ENCODE measurements around the gene C1orf50.
"Not testable (repeated sequence)": the region's sequence is repeated elsewhere in the genome, so short reads cannot be mapped to it uniquely, and the experiment has no call there.

C1orf50 gene

DNA sequence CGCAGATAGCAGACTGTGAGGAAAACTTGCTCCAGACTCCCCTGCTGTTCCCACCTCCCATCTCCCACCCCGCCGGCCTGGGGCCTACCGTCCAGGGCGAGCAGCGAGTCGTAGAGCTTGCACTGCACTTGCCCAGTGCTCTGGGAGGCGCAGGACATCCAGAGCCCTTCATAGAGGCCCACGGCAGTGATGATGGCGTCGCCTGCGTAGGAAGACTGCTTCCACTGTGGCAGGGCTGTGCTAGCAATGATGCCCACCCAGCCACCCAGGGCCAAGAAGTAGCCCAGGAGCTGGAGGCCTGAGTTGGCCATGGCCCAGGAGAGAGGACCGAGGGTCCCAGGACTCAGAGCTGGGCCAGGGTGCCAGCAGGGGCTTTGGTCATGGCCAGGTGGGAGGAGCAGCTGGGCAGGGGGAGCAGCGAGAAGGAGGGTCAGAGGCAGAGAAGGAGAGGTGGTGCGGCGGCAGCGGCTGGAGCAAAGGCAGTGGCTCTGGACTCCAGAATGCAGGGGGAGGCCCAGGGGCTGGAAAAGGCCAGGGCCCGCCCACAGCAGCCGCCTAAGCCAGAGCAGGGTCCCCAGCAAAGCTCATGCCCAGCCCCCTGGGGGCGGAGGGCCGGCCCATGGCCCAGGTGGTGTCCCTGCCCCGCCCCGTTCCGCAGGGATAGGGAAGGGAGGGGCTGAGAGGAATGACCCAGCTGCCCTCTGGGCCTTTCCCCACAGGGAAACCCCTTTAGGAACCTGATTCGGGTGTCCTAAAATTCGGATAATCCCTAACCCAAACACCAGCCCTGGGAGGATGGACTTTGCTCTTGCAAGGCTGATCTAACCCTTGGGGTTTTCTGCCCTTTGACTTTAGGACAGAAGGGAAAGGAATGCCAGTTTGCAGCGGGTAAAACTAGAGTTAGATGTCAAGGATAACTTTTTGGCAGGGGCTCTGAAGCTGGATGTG lies 27.0 kb upstream of the C1orf50 start, which contains the start of gene CLDN19:
Gene CLDN19 (minus strand): TSS at position 484 of the 948 bp plus-strand sequence. CDS start 173 bp downstream, at position 311.
- H3K4me3 ChIP-seq (ENCODE audit: low read depth, low read length) = no peak within 1 kb of the TSS

DNA sequence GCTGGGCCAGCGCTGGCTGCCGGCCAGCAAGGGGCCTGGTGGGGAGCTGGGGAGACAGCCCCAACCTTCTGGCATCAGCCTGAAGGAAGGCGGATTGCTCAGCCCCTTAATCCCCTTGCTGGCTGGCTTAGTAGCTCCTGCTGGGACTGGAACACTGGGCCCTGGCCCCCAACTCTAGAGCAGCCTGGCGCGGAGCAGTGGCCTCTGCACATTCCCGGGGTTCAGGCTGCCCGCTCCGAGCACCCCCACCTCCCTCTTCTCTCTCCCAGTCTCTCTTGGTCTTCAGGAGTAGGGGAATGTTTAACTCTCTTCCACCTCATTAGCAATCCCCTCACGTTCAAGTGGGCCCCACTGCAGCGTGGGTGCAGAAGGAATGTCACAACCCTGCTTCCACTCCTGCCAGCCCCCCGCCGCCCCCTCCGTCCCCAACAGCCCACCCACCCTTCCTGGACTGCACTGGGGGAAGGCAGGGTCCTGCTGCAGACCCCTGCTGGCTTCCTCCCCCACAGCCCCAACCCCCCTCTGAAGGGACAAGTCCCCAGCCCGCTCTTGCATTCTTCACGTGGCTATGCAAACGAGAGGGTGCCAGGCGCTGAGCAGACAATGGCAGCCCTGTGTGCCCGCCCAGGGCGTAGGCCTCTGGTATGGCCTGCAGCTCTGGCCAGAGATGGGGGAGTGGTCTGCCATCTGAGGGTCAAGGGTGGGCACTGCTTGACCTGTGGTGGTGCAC lies 26.0 kb upstream of the C1orf50 start:
- H3K4me3 ChIP-seq (ENCODE audit: low read depth, low read length) = no peak overlapping the region

DNA sequence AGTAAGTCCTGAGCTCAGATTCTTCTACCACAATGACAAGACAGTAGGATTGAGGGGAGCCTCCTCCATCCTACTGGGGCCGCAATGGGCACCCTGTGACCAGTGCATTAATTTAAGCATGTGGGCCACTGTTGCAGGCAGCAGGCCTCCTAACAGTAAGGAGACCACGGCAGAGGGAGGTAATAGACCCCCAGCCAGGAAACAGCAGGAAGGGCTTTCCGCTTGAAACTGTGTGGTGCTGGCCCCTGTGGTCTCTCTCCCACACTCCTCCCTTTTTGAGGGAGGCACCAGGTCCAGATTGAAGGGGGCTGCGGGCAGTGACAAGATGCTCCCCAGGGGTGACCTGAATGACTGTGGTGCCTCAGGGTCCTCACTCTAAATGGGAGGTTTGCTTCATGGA lies 25.3 kb upstream of the C1orf50 start:
- H3K4me3 ChIP-seq (ENCODE audit: low read depth, low read length) = no peak overlapping the region

DNA sequence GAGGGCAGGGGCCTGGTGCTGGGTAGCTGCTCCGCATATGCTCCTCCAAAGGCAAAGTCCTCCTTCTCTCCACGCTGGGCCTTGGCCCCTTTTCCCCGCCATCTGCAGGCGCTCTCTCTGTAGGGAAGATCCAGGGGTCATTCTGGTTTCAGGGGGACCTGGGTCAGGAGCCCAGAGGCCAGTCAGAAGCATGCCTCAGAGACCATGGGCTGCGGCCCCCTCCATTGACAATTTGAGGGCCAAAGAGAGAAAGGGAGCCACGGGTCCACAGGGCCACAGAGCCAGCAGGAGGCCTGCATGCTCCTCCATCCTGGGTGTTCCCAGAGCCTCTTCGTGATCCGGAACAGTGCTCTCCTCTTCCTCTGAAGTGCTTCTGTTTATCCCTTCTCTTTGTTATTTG lies 24.9 kb upstream of the C1orf50 start:
- no peak overlapping the region for H3K4me3 ChIP-seq (ENCODE audit: low read depth, low read length)

GRCh38 chr1:42742617-42743316 lies 24.3 kb upstream of the C1orf50 start:
- no peak overlapping the region for H3K4me3 ChIP-seq (ENCODE audit: low read depth, low read length)

GRCh38 chr1:42743317-42744147 lies 23.5 kb upstream of the C1orf50 start:
- H3K4me3 ChIP-seq (ENCODE audit: low read depth, low read length) = no peak overlapping the region

GRCh38 chr1:42744148-42744413 lies 23.0 kb upstream of the C1orf50 start:
- no peak overlapping the region for H3K4me3 ChIP-seq (ENCODE audit: low read depth, low read length)

DNA sequence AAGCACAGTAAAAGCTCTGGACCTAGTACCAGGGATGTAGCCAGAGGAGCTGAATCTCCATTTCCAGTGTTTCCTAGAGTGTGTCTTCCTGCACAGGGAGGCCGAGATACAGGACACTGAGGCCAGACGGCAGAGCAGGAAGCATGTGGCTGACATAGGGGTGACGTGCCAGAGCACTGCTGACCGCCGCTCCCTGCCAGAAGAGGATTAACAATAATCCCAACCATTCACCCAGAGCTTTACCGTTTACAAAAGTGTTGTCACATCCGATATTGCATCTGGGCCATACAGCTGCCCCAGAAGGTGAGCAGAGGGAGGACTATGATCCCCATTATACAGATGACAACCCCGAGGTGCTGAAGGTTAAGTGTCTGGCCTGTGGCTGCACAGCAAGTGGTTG lies 21.2 kb upstream of the C1orf50 start:
- H3K4me3 ChIP-seq (ENCODE audit: low read depth, low read length) = no peak overlapping the region

DNA sequence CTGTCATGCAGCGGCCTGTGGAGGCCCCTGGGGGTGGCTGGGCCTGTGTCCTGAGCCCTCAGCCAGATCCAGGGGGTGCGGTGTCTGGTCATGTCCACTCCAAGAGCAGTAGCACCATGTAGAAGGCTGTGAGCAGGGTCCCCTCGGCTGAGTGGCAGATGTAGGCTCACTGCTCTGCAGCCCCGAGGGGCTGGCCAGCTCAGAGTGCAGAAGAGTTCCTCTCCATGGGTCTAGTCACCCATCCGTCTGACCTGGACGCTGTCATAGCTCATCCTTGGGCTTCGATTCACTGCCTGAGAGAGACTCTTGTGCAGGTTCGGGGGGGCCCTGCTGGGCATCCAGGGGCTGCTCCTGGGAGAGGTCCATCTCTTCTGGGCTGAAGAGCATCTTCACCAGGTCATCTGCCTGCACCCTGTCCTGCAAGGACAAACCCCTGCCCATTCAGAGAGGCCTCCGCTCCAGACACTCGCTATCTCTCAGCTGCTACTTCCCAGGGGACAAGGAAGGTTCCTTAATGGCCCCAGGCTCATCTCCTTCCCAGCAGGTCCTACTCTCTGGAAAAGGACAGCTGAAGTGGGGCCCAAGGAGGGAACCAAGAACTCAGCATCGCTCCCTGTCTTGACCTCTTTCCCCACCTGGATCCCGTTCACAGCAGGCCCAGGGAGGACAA lies 20.5 kb upstream of the C1orf50 start:
- H3K4me3 ChIP-seq (ENCODE audit: low read depth, low read length) = no peak overlapping the region

GRCh38 chr1:42747125-42747524 lies 19.9 kb upstream of the C1orf50 start:
- no peak overlapping the region for H3K4me3 ChIP-seq (ENCODE audit: low read depth, low read length)

DNA sequence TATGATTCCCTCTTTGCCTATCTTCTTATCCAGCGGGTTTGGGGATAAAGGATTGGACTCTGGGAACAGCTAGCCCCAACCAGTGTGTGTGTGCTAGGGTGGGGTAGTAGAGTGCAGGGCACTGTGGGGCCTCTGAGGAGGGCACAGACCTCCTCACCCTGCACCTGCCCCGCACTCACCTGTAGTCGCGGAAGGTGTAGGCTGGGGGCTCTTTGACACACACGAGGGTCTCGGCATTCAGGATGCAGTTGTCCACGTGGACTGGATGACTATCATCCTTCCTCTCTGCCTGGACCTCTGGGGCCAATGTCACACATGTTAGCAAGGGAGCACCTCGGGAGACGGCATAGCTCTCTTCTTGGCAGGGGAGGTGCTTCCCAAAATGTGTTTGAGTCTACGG lies 19.0 kb upstream of the C1orf50 start:
- no peak overlapping the region for H3K4me3 ChIP-seq (ENCODE audit: low read depth, low read length)

DNA sequence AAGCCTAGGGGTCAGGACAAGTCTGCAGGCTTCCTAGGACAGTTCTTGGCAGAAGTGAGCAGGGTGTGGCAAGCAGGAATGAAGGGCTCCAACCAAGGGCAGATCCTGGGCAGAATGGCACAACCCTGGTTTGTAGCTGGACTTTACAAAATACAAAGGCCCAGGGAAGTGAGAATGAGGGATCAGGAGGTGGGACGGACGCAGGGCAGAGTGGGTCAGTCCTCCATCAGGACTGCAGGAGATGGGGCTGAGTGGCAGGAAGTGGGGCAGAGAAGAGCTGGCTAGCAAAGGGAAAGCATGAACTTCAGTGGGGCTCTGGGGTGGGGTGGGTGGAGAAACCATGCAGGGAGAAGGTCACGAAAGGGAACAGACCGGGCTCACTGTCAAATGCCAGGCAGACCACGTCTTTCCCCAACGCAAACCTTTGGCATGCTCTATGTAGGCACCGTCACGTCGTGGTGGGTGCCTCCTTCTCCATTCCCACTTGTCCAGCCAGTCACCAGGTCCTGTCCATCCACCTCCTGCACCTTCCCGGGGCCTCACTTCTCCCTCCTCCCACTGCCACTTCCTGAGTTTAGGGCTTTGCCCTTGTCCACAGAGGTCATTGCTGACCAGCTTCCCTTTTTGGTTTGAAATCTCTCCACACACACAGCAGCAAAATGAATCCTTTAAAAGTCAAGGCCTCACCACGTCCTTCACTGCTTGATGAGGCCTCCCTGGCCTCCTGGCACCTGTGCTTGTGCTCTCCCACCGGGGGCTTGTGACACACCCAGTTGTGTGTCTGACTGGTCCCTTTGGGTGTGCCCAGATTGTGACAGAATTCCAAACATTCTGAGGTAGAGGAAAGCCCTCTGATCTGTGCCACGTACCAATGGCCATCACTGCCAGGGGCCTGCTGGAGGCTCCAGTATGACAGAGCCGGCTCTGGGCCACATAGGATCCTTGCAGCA lies 18.3 kb upstream of the C1orf50 start:
- H3K4me3 ChIP-seq (ENCODE audit: low read depth, low read length) = no peak overlapping the region

DNA sequence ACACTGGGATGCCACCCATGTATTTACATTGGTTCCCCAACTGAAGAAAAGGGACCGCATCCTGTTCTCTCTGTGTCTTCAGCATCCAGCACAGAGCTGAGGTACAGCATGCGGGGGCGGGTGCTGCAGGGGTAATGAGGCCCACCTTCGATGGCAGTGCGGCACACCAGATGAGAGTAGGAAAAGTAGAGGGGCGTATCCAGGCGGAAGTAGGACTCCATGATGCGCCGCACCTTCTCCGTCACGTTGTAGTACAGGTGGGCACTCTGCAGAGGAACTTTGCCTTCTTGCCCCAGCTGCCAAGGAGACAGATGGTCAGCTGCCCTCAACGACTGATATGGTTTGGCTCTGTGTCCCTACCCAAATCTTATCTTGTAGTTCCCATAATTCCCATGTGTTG lies 17.0 kb upstream of the C1orf50 start:
- H3K4me3 ChIP-seq (ENCODE audit: low read depth, low read length) = no peak overlapping the region

GRCh38 chr1:42751511-42752070 lies 15.5 kb upstream of the C1orf50 start:
- H3K4me3 ChIP-seq (ENCODE audit: low read depth, low read length) = not testable (repeated sequence)

DNA sequence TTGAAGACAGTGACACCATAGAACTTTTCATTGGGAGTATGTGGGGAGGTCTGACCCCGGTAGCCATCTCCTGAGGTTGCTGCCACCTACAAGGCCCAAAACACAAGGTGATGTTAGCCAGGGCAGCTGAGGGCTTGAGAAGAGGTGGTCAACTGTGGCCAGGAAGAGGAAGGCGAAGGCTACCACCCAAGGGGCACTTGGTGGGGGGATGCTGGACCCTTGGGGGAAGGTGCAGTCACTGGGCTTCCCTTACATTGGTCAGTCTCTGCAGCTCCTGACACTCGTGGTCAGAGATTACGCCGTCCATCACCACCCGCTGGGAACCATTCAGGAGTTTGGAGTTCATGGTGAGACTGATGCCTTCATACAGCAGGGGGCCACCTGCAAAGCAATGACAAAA lies 14.8 kb upstream of the C1orf50 start:
- no peak overlapping the region for H3K4me3 ChIP-seq (ENCODE audit: low read depth, low read length)

GRCh38 chr1:42753070-42753469 lies 14.0 kb upstream of the C1orf50 start:
- no peak overlapping the region for H3K4me3 ChIP-seq (ENCODE audit: low read depth, low read length)

DNA sequence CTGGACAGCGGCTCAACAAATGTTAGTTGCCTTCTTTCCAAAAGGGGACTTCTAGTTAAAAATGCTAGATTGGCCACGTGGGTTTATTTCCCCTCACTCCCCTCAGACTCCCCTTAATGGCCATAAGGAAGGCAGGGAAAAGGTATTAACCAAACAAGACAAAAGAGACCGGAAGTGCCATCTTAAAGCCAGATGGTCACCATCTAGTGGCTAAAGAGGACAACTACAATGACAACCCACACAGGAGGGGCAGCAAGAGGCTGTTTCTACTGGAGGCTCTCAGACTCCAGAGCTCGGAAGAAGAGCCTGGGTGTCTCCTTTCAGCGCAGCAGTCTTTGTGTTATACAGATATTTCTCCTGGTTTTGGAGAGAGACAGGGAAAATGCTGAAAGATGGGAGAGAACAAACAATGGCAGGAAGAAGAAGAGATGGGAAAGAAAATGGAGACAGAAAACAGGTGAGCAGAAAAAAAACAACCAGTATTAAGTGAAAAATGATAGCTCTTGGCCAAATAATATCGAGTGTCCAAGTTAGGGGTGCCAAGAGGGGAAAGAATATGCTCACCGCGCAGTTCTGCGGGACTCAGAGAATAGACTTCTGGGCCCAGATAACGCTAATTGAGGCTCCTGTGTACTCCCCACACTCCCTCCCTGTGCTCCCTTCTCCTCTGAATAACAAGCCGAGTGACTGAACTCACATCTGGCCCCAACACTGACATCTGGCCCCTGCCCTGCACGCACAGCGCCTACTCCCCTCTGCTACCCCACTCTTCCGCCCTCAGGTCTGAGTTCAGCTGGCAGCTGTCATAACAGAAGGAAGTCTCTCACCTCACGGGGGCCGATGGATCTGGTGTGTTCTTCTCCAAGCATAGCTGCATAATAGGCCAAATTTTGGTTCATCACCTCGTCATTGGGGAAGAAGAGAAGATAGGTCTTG lies 9.8 kb upstream of the C1orf50 start:
- no peak overlapping the region for H3K4me3 ChIP-seq (ENCODE audit: low read depth, low read length)

DNA sequence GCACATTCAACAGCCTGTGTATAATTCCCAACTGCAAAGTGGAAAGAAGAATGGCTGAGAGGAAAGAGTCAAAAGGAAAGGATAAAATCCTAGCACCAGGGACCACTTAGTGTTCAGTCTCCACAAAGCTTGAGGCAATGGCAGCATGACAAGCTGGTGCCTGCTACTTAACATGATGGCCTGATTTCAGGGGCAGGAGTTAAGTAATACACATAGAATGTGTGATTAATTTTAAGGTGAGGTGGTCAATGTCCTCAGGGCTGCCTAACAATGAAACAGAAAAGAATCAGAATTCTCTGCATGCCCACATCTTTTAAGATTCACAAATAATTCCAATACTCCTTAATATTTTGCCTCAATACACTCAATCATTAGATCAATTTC lies 9.2 kb upstream of the C1orf50 start:
- H3K4me3 ChIP-seq (ENCODE audit: low read depth, low read length) = no peak overlapping the region

Measured in iPS-11a (cell line).